CD8-positive, alpha-beta memory T cell (primary cell): ENCODE results near the gene SORL1-AS1.

Experiments used
- CTCF ChIA-PET: fragments of 350-600 bp; sonication (Branson Sonifier 250); formaldehyde crosslinking; loops from one replicate; lab custom pipeline; 2021; ENCODE audit warnings: antibody characterized with exemption; lab: Charles Lee
- POLR2A ChIA-PET: fragments of 350-600 bp; sonication (Branson Sonifier 250); formaldehyde crosslinking; loops from one replicate; lab custom pipeline; 2021; ENCODE audit warnings: antibody characterized with exemption; lab: Charles Lee
- DNase-seq, 5 donors: peaks; one replicate each; pipeline versions ENCODE4 v3.0.0 to v3.0.0-alpha.2; 2020 to 2022; ENCODE audit warnings: mixed read lengths in 1 of 5
- H3K27ac ChIP-seq: one replicate; pipeline ENCODE4 v1.7.0; 2013; ENCODE audit warnings: low read depth, mild to moderate bottlenecking, low read length, moderate library complexity
- H3K27me3 ChIP-seq: 2 replicates; pipeline ENCODE4 v1.7.0; 2013; ENCODE audit warnings: low read length, mild to moderate bottlenecking; ENCODE audit not compliant: insufficient read depth, poor library complexity, severe bottlenecking
- H3K36me3 ChIP-seq: 2 replicates; pipeline ENCODE4 v1.7.0; 2013; ENCODE audit warnings: mild to moderate bottlenecking, low read length, moderate library complexity; ENCODE audit not compliant: insufficient read depth
- H3K4me1 ChIP-seq: 2 replicates; pipeline ENCODE4 v1.7.0; 2013; ENCODE audit warnings: mild to moderate bottlenecking, low read length, moderate library complexity; ENCODE audit not compliant: insufficient read depth
- H3K4me3 ChIP-seq: 2 replicates; pipeline ENCODE4 v1.7.0; 2013; ENCODE audit warnings: mild to moderate bottlenecking, low read length
- H3K9me3 ChIP-seq: 2 replicates; pipeline ENCODE4 v1.7.0; 2013; ENCODE audit warnings: mild to moderate bottlenecking, low read length
- H3K27ac Mint-ChIP-seq, 8 donors: one replicate each; pipeline ENCODE4 v1.8.0; 2020 to 2021; ENCODE audit warnings: mixed read lengths in 8 of 8, mild to moderate bottlenecking in 6 of 8, inconsistent platforms in 3 of 8, moderate library complexity in 3 of 8
- H3K27me3 Mint-ChIP-seq, 2 donors: one replicate each; pipeline ENCODE4 v1.8.0; 2020 to 2021; ENCODE audit warnings: mixed read lengths in 2 of 2, mild to moderate bottlenecking in 1 of 2, moderate library complexity in 1 of 2
- H3K36me3 Mint-ChIP-seq, 3 donors: one replicate each; pipeline ENCODE4 v1.8.0; 2020 to 2021; ENCODE audit warnings: mixed read lengths in 3 of 3, inconsistent platforms in 1 of 3, mild to moderate bottlenecking in 1 of 3
- H3K4me1 Mint-ChIP-seq, 3 donors: one replicate each; pipeline ENCODE4 v1.8.0; 2020 to 2021; ENCODE audit warnings: mixed read lengths in 3 of 3, inconsistent platforms in 1 of 3, mild to moderate bottlenecking in 1 of 3
- H3K4me3 Mint-ChIP-seq, 7 donors: one replicate each; pipeline ENCODE4 v1.8.0; 2020 to 2021; ENCODE audit warnings: mixed read lengths in 7 of 7, mild to moderate bottlenecking in 6 of 7, moderate library complexity in 4 of 7, inconsistent platforms in 2 of 7
- H3K9me3 Mint-ChIP-seq, 5 donors: one replicate each; pipeline ENCODE4 v1.8.0; 2020 to 2022; ENCODE audit warnings: mixed read lengths in 5 of 5, mild to moderate bottlenecking in 3 of 5, moderate library complexity in 2 of 5, inconsistent platforms in 1 of 5

SORL1-AS1 gene

GRCh38 chr11:121456816-121457431 is 4.2 kb upstream of the SORL1-AS1 start:
- Histone ChIP-seq H3K4me3 (no peak overlapping the region), H3K27me3 (no peaks in the 10 kb centered on the region), H3K27ac (no peak overlapping the region), H3K36me3 (no peaks in the 10 kb centered on the region), H3K9me3 (no peaks in the 10 kb centered on the region), H3K4me1 (peaks cover 80% of the 10 kb centered on the region)
- no peak for DNase-seq
- Mint-ChIP-seq H3K4me1 (peaks cover 88 to 95% (median 89%) of the 10 kb centered on the region in 3 donors), H3K4me3 (peak overlapping the region; percentile 16 to 100 (median 69)), H3K27me3 (no peaks in the 10 kb centered on the region), H3K9me3 (no peaks in the 10 kb centered on the region), H3K27ac (peak overlapping the region; percentile 30 to 99 (median 90)), H3K36me3 (peaks cover 4 to 51% (median 34%) of the 10 kb centered on the region in 3 donors)
- ChIA-PET POLR2A (interaction anchor here (1.2 kb wide), 1 partner anchor 8 kb away, joined by 3 read pairs; no protein-coding TSS in a partner anchor), CTCF (interaction anchor here (1.4 kb wide), 1 partner anchor 11 kb away, joined by 3 read pairs; no protein-coding TSS in a partner anchor)

GRCh38 chr11:121456151-121456550 is 3.4 kb upstream of the SORL1-AS1 start:
- ChIA-PET CTCF (interaction anchor here (0.8 to 0.9 kb wide), 2 partner anchors 10 to 106 kb away, joined by 3 read pairs; no protein-coding TSS in a partner anchor), POLR2A (interaction anchor here (0.7 kb wide), 1 partner anchor 88 kb away, joined by 6 read pairs; no protein-coding TSS in a partner anchor)
- Histone ChIP-seq H3K4me3 (no peak overlapping the region), H3K27me3 (no peaks in the 10 kb centered on the region), H3K4me1 (peaks cover 75% of the 10 kb centered on the region), H3K9me3 (no peaks in the 10 kb centered on the region), H3K36me3 (no peaks in the 10 kb centered on the region), H3K27ac (no peak overlapping the region)
- Mint-ChIP-seq H3K4me1 (peaks cover 83 to 91% (median 86%) of the 10 kb centered on the region in 3 donors), H3K27ac (peak overlapping the region; percentile 34 to 99 (median 92)), H3K27me3 (no peaks in the 10 kb centered on the region), H3K4me3 (peak overlapping the region; percentile 79 to 100 (median 96)), H3K36me3 (peaks cover 4 to 56% (median 34%) of the 10 kb centered on the region in 3 donors), H3K9me3 (no peaks in the 10 kb centered on the region)
- no peak for DNase-seq

- peak overlapping the region; percentile 87 for H3K4me3 ChIP-seq
- peaks cover 84 to 91% (median 87%) of the 10 kb centered on the region in 3 donors for H3K4me1 Mint-ChIP-seq
Measured at GRCh38 chr11:121455115-121455514, 2.3 kb upstream of the SORL1-AS1 start.

GRCh38 chr11:121453589-121454299 is 977 bp upstream of the SORL1-AS1 start:
- peaks cover 4 to 47% (median 29%) of the 10 kb centered on the region in 3 donors for H3K36me3 Mint-ChIP-seq
- Histone ChIP-seq H3K9me3 (no peaks in the 10 kb centered on the region), H3K27me3 (no peaks in the 10 kb centered on the region), H3K4me1 (peaks cover 74% of the 10 kb centered on the region), H3K27ac (peak overlapping the region; percentile 58), H3K36me3 (no peaks in the 10 kb centered on the region), H3K4me3 (peak overlapping the region; percentile 87)
- ChIA-PET CTCF (no interaction called here), POLR2A (interaction anchor here (0.7 kb wide), 1 partner anchor 10 kb away, joined by 3 read pairs; no protein-coding TSS in a partner anchor)
- H3K4me1 Mint-ChIP-seq = peaks cover 84 to 91% (median 87%) of the 10 kb centered on the region in 3 donors
- H3K27me3 Mint-ChIP-seq = no peaks in the 10 kb centered on the region
- no peak for DNase-seq
- no peaks in the 10 kb centered on the region for H3K9me3 Mint-ChIP-seq
- peak overlapping the region; percentile 70 to 99 (median 96) for H3K27ac Mint-ChIP-seq
- H3K4me3 Mint-ChIP-seq = peak overlapping the region; percentile 94 to 100 (median 97)

More at GRCh38 chr11:121455115-121455514, 2.3 kb upstream of the SORL1-AS1 start:
- H3K27ac Mint-ChIP-seq = peak overlapping the region; percentile 70 to 99 (median 96)
- H3K9me3 Mint-ChIP-seq = no peaks in the 10 kb centered on the region
- Histone ChIP-seq H3K4me1 (peaks cover 74% of the 10 kb centered on the region), H3K36me3 (no peaks in the 10 kb centered on the region), H3K9me3 (no peaks in the 10 kb centered on the region), H3K27me3 (no peaks in the 10 kb centered on the region), H3K27ac (no peak overlapping the region)
- no peak for DNase-seq
- CTCF ChIA-PET = no interaction called here
- H3K36me3 Mint-ChIP-seq = peaks cover 4 to 57% (median 33%) of the 10 kb centered on the region in 3 donors
- peak overlapping the region; percentile 94 to 100 (median 97) for H3K4me3 Mint-ChIP-seq
- POLR2A ChIA-PET = interaction anchor here (0.6 to 0.9 kb wide), 2 partner anchors 13 to 28 kb away, joined by 3 read pairs; no protein-coding TSS in a partner anchor
- no peaks in the 10 kb centered on the region for H3K27me3 Mint-ChIP-seq

GRCh38 chr11:121451986-121452608 is 670 bp downstream of the SORL1-AS1 start, which contains the start of gene SORL1:
TSS of gene SORL1 (plus strand) at chr11:121452314. CDS start at chr11:121452332, 18 bp downstream.
- Histone ChIP-seq H3K27ac (peak within 1 kb of the TSS; percentile 71), H3K4me1 (peaks cover 74% of the 10 kb centered on the region), H3K27me3 (no peaks in the 10 kb centered on the region), H3K4me3 (peak within 1 kb of the TSS; percentile 87), H3K9me3 (no peaks in the 10 kb centered on the region), H3K36me3 (no peaks in the 10 kb centered on the region)
- DNase-seq = peak; percentile 60 to 78 (median 63)
- ChIA-PET POLR2A (interaction anchor here (0.7 to 3.6 kb wide), 9 partner anchors 8 to 157 kb away, joined by 3 to 20 read pairs (median 4); no protein-coding TSS in a partner anchor), CTCF (interaction anchor here (0.9 to 4.9 kb wide), 12 partner anchors 10 to 100 kb away, joined by 3 to 52 read pairs (median 4); no protein-coding TSS in a partner anchor)
- Mint-ChIP-seq H3K4me1 (peaks cover 81 to 89% (median 87%) of the 10 kb centered on the region in 3 donors), H3K4me3 (peak within 1 kb of the TSS; percentile 94 to 100 (median 97)), H3K27ac (peak within 1 kb of the TSS; percentile 80 to 99 (median 98)), H3K27me3 (no peaks in the 10 kb centered on the region), H3K36me3 (peaks cover 4 to 42% (median 18%) of the 10 kb centered on the region in 3 donors), H3K9me3 (no peaks in the 10 kb centered on the region)

GRCh38 chr11:121451178-121451985 is 1.4 kb downstream of the SORL1-AS1 start:
- no peaks in the 10 kb centered on the region for H3K9me3 Mint-ChIP-seq
- no peaks in the 10 kb centered on the region for H3K27me3 Mint-ChIP-seq
- H3K4me3 Mint-ChIP-seq = peak overlapping the region; percentile 80 to 100 (median 97)
- Histone ChIP-seq H3K36me3 (no peaks in the 10 kb centered on the region), H3K27me3 (no peaks in the 10 kb centered on the region), H3K27ac (peak overlapping the region; percentile 71), H3K9me3 (no peaks in the 10 kb centered on the region), H3K4me1 (peaks cover 74% of the 10 kb centered on the region), H3K4me3 (peak overlapping the region; percentile 71)
- ChIA-PET CTCF (interaction anchor here (0.9 to 4.9 kb wide), 15 partner anchors 11 to 140 kb away, joined by 3 to 52 read pairs (median 4); no protein-coding TSS in a partner anchor), POLR2A (interaction anchor here (0.7 to 3.6 kb wide), 12 partner anchors 9 to 159 kb away, joined by 3 to 20 read pairs (median 5); partner anchors contain the start of gene SC5D)
- H3K27ac Mint-ChIP-seq = peak overlapping the region; percentile 79 to 97 (median 93)
- H3K36me3 Mint-ChIP-seq = peaks cover 4 to 44% (median 16%) of the 10 kb centered on the region in 3 donors
- H3K4me1 Mint-ChIP-seq = peaks cover 79 to 88% (median 85%) of the 10 kb centered on the region in 3 donors
- DNase-seq = peak in 1 of 5 donors; percentile 61
